Gastroesophageal sphincter (tissue), 4 donors: ENCODE measurements around the gene BMP10. TPM values are rescaled to one million over a fixed set of nuclear protein-coding genes. Genes with fewer than 3 reads are reported as not detected.

ENCODE experiments used
- ATAC-seq: fragments of 150-250 bp; one replicate; pipeline ENCODE4 v1.9.1; 2016; ENCODE audit warnings: mild to moderate bottlenecking, moderate library complexity
- H3K27ac ChIP-seq, 4 donors: fragments of 200-600 bp; sonication (generic) in 3 of 4; 1 replicate in 3 of 4; 2 replicates in 1 of 4; pipeline ENCODE4 v1.5.1; 2016 to 2019
- H3K27me3 ChIP-seq: fragments of 200-600 bp; sonication (generic); one replicate; pipeline ENCODE4 v1.5.1; 2019
- H3K36me3 ChIP-seq, 2 donors: fragments of 200-600 bp; sonication (generic); one replicate each; pipeline ENCODE4 v1.5.1; 2019; ENCODE audit warnings: control low read depth in 1 of 2
- H3K4me1 ChIP-seq, 3 donors: fragments of 200-600 bp; sonication (generic); 1 replicate in 2 of 3; 2 replicates in 1 of 3; pipeline ENCODE4 v1.5.1; 2016 to 2019; ENCODE audit warnings: control low read depth in 2 of 3
- H3K4me3 ChIP-seq, 2 donors: fragments of 200-600 bp; sonication (generic); one replicate each; pipeline ENCODE4 v1.5.1; 2019; ENCODE audit warnings: mild to moderate bottlenecking in 1 of 2, moderate library complexity in 1 of 2
- H3K9me3 ChIP-seq, 3 donors: fragments of 200-600 bp; sonication (generic); one replicate each; pipeline ENCODE4 v1.5.1; 2017 to 2019; ENCODE audit warnings: control low read depth in 2 of 3
- CTCF ChIP-seq, 4 experiments: fragments of 200-600 bp in 2 of 4; fragments of 450-650 bp in 2 of 4; sonication (generic) in 1 of 4; IDR thresholded peaks; one replicate each; pipeline ENCODE4 v1.5.1; 2017 to 2019; ENCODE audit warnings: antibody characterized with exemption in 4 of 4, mild to moderate bottlenecking in 2 of 4, moderate library complexity in 2 of 4
- EP300 ChIP-seq: sonication (generic); formaldehyde crosslinking; IDR thresholded peaks from one replicate; pipeline ENCODE4 v1.6.1; 2017; ENCODE audit warnings: antibody characterized with exemption, mild to moderate bottlenecking
- POLR2A ChIP-seq, 2 donors: fragments of 450-650 bp; IDR thresholded peaks; one replicate each; pipeline ENCODE4 v1.6.1; 2017; ENCODE audit warnings: antibody characterized with exemption in 2 of 2, mild to moderate bottlenecking in 2 of 2, moderate library complexity in 1 of 2
- POLR2AphosphoS5 ChIP-seq: sonication (generic); formaldehyde crosslinking; IDR thresholded peaks from one replicate; pipeline ENCODE4 v1.6.1; 2017; ENCODE audit warnings: antibody characterized with exemption
- WGBS, 2 donors: methylation state at CpG; one replicate each; pipeline ENCODE4 v1.1.5; 2018; ENCODE audit warnings: low coverage in 1 of 2; 5-methylcytosine and 5-hydroxymethylcytosine counted together
- total RNA-seq, 4 donors: library from RNA; depleted of rRNA; stranded (reverse); fragments of >200 nt; gene quantifications; one replicate each; pipeline ENCODE4 v1.1.0, GENCODE V29; 2016

The BMP10 gene
- total RNA-seq, 4 donors from 2014 or later: 0.19 TPM; not detected in 3

- Histone ChIP-seq H3K36me3 (no peaks in the 10 kb centered on the region), H3K4me1 (peaks cover 3 to 23% (median 7%) of the 10 kb centered on the region in 3 donors), H3K27me3 (no peaks in the 10 kb centered on the region), H3K9me3 (no peaks in the 10 kb centered on the region), H3K4me3 (no peak overlapping the region), H3K27ac (no peak overlapping the region)
- TF ChIP-seq EP300: no peak
- no peak for TF ChIP-seq POLR2AphosphoS5
- TF ChIP-seq POLR2A (IDR thresholded peaks at IDR 0.05): no peak
- no peak for TF ChIP-seq CTCF (IDR thresholded peaks at IDR 0.05)
- ATAC-seq: no peak
- 71% methylated on average over 1 of the region's 4 CpGs; no CpG with 5 or more reads in 1 of the 2 donors for WGBS, 2 donors
Observed at GRCh38 chr2:68911246-68911645, 40.0 kb upstream of the BMP10 start.

- Histone ChIP-seq H3K9me3 (no peaks in the 10 kb centered on the region), H3K4me3 (no peak overlapping the region), H3K4me1 (peaks cover 3 to 23% (median 7%) of the 10 kb centered on the region in 3 donors), H3K27ac (no peak overlapping the region), H3K27me3 (no peaks in the 10 kb centered on the region), H3K36me3 (no peaks in the 10 kb centered on the region)
- WGBS, 2 donors: 67 to 77% methylated on average over 3 of the region's 3 CpGs
- no peak for TF ChIP-seq POLR2AphosphoS5
- TF ChIP-seq CTCF (IDR thresholded peaks at IDR 0.05): peak; percentile 85 to 90 (median 86)
- TF ChIP-seq EP300: no peak
- TF ChIP-seq POLR2A (IDR thresholded peaks at IDR 0.05): no peak
- ATAC-seq: no peak
Observed at GRCh38 chr2:68909793-68910674, 38.8 kb upstream of the BMP10 start.

- H3K27ac ChIP-seq: peak overlapping the region in 2 of 4 donors; percentile 27 to 41
- peak; percentile 84 for ATAC-seq
- peaks cover 3 to 23% (median 7%) of the 10 kb centered on the region in 3 donors for H3K4me1 ChIP-seq
- TF ChIP-seq CTCF (IDR thresholded peaks at IDR 0.05): no peak
- TF ChIP-seq EP300: no peak
- no peak for TF ChIP-seq POLR2A (IDR thresholded peaks at IDR 0.05)
- peak; percentile 68 for TF ChIP-seq POLR2AphosphoS5
- H3K9me3 ChIP-seq: peaks cover 0 to 5% (median 0%) of the 10 kb centered on the region in 3 donors
- H3K4me3 ChIP-seq: no peak overlapping the region
- H3K27me3 ChIP-seq: no peaks in the 10 kb centered on the region
- no peaks in the 10 kb centered on the region for H3K36me3 ChIP-seq
- WGBS, 2 donors: 25 to 38% methylated on average over 4 of the region's 5 CpGs
Observed at GRCh38 chr2:68908392-68908970, 37.3 kb upstream of the BMP10 start.

GRCh38 chr2:68907920-68908253 is 36.7 kb upstream of the BMP10 start:
- WGBS, 2 donors: 90 to 100% methylated on average over 1 to 2 of the region's 4 CpGs
- peaks cover 0 to 5% (median 0%) of the 10 kb centered on the region in 3 donors for H3K9me3 ChIP-seq
- peaks cover 3 to 23% (median 7%) of the 10 kb centered on the region in 3 donors for H3K4me1 ChIP-seq
- TF ChIP-seq POLR2AphosphoS5 (no peak), EP300 (no peak), POLR2A (IDR thresholded peaks at IDR 0.05) (no peak), CTCF (IDR thresholded peaks at IDR 0.05) (no peak)
- no peak for ATAC-seq
- H3K36me3 ChIP-seq: no peaks in the 10 kb centered on the region
- peak overlapping the region in 1 of 4 donors; percentile 27 for H3K27ac ChIP-seq
- H3K4me3 ChIP-seq: no peak overlapping the region
- no peaks in the 10 kb centered on the region for H3K27me3 ChIP-seq
